ENCODE results near the gene RAET1G. TPM values are rescaled to one million over a fixed set of nuclear protein-coding genes. Genes with fewer than 3 reads are reported as not detected.

RAET1G gene
- total RNA-seq, 4 donors from 2014 or later, result 0.34 to 5.5 (median 4.5) TPM; not detected in 1

DNA sequence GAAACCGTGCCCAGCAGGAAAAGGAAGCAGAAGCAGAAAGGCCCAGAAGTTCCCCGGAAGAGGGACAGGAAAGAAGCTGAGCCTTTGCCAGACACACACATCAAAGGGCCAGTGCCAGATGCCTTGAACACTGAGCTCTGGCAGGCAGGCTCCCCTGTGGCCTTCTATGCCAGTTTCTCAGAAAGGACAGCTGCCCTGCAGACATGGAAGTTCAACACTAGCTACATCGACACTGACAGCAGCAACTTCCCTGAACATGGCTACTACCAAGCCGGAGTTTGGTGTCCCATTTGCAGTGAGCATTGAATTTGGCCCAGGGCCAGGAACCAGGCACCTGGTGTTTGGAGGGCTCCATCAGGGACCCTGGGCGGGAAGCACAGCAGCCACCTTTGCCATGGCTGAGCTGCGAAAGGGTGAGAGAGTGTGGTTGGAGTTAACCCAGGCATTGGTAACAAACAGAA lies 17.0 kb downstream of the RAET1G start:
- peak in 1 of 2 donors; percentile 82 for DNase-seq (ENCODE audit: low spot score in 2 of 2)
- TF ChIP-seq POLR2A (IDR thresholded peaks at IDR 0.05), result no peak
- TF ChIP-seq, protein P1, sequence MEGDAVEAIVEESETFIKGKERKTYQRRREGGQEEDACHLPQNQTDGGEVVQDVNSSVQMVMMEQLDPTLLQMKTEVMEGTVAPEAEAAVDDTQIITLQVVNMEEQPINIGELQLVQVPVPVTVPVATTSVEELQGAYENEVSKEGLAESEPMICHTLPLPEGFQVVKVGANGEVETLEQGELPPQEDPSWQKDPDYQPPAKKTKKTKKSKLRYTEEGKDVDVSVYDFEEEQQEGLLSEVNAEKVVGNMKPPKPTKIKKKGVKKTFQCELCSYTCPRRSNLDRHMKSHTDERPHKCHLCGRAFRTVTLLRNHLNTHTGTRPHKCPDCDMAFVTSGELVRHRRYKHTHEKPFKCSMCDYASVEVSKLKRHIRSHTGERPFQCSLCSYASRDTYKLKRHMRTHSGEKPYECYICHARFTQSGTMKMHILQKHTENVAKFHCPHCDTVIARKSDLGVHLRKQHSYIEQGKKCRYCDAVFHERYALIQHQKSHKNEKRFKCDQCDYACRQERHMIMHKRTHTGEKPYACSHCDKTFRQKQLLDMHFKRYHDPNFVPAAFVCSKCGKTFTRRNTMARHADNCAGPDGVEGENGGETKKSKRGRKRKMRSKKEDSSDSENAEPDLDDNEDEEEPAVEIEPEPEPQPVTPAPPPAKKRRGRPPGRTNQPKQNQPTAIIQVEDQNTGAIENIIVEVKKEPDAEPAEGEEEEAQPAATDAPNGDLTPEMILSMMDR (IDR thresholded peaks at IDR 0.05), result no peak
- intact Hi-C loops (cut with DNase I; ENCODE audit: low total_unique reads), result no loop called here
- WGBS, 2 donors, result 66 to 70% methylated on average over 6 of the region's 6 CpGs
- H3K4me3 ChIP-seq (ENCODE audit: low read depth, poor library complexity, severe bottlenecking), result no peak overlapping the region

DNA sequence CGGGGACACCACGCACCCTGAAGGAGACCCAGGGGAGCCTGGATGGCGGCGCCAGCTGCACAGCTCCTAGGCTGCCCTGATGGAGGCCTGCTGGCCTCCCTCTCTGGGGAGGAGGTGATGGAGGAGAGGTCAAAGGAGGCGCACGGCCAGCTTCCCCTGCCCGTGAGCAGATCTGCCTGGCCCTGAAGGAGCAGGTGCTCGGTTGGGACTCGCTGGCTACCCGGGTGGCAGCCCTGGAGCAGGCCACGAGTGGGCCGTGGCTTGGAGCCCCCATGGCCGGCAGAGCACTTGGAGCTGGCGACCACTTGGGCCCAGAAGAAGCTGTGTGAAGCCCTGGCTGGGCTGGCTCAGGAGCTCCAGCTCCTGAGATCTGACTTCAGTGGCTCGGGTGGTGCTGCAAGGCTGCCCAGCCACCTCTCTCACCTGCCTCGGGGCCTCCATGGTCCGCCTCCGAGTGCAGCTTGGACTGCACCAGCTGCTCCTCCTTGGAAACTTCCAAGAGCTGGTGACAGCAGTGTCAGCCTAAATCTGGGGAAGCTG lies 17.5 kb downstream of the RAET1G start:
- peak in 1 of 2 donors; percentile 75 for DNase-seq (ENCODE audit: low spot score in 2 of 2)
- WGBS, 2 donors, result 80 to 84% methylated on average over 11 to 18 of the region's 18 CpGs
- no peak overlapping the region for H3K4me3 ChIP-seq (ENCODE audit: low read depth, poor library complexity, severe bottlenecking)
- TF ChIP-seq, protein P1 (IDR thresholded peaks at IDR 0.05), result no peak
- no peak for TF ChIP-seq POLR2A (IDR thresholded peaks at IDR 0.05)
- intact Hi-C loops (cut with DNase I; ENCODE audit: low total_unique reads), result no loop called here

DNA sequence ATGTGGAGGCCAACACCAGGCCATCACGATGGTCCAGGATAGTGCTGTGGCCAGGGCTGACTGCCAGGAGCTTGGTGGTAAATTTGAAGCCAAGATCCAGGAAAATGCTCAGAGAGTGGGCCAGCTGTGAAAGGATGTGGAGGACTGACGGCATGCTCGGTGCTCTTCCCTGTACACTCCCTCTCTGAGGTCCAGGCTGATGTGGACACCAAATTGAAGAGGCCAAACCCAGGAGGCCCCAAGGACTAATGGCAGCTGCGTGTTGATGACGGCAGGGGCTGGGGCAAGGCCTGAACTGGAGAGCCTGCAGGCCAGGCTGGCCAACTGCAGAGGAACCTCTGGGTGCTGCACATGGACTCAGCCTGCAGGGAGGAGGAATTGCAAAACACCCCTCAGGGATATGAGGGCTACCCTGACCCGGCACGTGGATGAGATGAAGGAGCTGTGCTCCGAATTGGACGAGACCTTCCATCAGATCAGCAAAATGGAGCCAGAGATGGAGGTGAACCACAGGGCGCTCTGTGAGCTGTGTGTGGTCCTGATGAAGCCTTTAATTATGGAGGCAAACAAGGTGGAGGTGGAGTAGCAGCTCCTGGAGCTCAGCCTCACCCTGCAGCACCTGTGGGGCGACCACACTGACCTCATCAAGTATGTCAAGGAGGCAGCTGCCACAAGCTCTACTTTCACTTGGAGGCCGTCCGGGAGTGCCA lies 18.1 kb downstream of the RAET1G start:
- DNase-seq (ENCODE audit: low spot score in 2 of 2), result peak in 1 of 2 donors; percentile 71
- 80 to 86% methylated on average over 12 to 13 of the region's 13 CpGs for WGBS, 2 donors
- TF ChIP-seq, protein P1 (IDR thresholded peaks at IDR 0.05), result no peak
- TF ChIP-seq POLR2A (IDR thresholded peaks at IDR 0.05), result no peak
- no peak overlapping the region for H3K4me3 ChIP-seq (ENCODE audit: low read depth, poor library complexity, severe bottlenecking)
- intact Hi-C loops (cut with DNase I; ENCODE audit: low total_unique reads), result no loop called here

DNA sequence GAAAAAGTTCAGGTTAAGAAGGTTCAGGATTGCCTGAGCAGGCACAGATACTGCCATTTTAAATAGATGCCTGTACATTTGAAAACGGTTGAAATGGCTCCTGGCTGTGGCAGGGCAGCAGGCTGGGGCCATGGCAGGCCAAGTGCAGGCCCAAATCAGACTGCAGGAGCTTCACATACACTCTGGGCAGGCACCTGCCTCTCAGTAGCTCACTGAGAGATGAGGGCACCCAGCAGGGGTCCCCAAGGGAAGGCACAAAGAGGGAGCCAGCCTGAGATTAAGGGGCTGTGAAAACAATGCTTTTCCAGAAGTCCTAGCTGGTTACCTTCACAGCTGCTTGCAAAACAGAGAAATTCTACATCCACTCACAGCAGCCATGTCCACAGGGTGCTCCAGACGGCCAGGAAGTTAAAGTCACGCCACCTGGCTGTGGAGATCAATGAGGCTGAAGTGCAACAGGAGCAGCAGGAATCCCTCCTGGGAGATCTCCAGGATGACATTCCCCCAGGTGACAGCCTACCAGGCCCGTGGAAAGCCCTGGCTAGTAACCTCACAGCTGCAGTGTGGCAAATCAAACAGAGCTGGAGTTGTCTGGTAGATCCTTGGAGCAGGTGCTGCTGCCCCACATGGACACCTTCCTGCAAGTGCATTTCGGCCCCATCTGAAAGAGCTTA lies 18.8 kb downstream of the RAET1G start:
- no peak overlapping the region for H3K4me3 ChIP-seq (ENCODE audit: low read depth, poor library complexity, severe bottlenecking)
- TF ChIP-seq, protein P1 (IDR thresholded peaks at IDR 0.05), result no peak
- no peak for TF ChIP-seq POLR2A (IDR thresholded peaks at IDR 0.05)
- intact Hi-C loops (cut with DNase I; ENCODE audit: low total_unique reads), result no loop called here
- DNase-seq (ENCODE audit: low spot score in 2 of 2), result peak in 1 of 2 donors; percentile 83
- 65 to 72% methylated on average over 5 of the region's 5 CpGs for WGBS, 2 donors

DNA sequence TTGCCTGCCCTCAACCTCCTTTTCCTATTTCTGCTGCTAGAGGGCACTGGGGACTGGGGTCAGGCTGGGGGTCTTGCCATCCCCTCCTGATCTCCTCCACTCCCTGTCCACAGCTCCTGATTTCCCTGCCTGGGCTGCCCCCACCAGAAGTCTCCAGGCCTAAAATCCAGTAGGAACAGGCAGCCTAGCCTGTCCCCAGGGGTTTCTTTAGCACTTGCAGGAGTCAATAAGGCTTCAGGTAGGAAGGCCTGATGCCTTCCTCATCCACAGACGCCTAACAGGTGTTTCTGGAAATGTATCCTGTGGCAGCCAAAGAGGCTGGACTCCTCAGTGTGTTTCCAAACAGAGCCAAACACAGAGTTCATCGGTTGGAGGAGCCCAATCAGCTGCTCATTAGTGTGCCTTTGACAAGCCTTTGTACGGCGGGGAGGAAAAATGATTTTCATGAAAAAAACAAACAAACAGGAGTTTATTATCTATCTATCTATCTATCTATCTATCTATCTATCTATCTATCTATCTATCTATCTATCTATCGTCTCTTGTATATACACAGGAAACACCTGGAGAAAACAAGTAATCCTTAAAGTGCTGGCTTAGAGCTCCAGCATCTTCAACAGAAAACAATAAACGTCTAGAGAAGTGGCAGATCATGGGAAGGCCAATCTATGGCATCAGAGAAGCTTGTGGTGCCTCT lies 21.3 kb downstream of the RAET1G start:
- TF ChIP-seq, protein P1 (IDR thresholded peaks at IDR 0.05), result no peak
- TF ChIP-seq POLR2A (IDR thresholded peaks at IDR 0.05), result no peak
- intact Hi-C loops (cut with DNase I; ENCODE audit: low total_unique reads), result no loop called here
- H3K4me3 ChIP-seq (ENCODE audit: low read depth, poor library complexity, severe bottlenecking), result no peak overlapping the region
- DNase-seq (ENCODE audit: low spot score in 2 of 2), result no peak
- WGBS, 2 donors, result 65 to 69% methylated on average over 6 of the region's 6 CpGs

All from lower leg skin (tissue), 4 donors.